ENCODE measurements around the gene TAF1B.

TAF1B gene

DNA sequence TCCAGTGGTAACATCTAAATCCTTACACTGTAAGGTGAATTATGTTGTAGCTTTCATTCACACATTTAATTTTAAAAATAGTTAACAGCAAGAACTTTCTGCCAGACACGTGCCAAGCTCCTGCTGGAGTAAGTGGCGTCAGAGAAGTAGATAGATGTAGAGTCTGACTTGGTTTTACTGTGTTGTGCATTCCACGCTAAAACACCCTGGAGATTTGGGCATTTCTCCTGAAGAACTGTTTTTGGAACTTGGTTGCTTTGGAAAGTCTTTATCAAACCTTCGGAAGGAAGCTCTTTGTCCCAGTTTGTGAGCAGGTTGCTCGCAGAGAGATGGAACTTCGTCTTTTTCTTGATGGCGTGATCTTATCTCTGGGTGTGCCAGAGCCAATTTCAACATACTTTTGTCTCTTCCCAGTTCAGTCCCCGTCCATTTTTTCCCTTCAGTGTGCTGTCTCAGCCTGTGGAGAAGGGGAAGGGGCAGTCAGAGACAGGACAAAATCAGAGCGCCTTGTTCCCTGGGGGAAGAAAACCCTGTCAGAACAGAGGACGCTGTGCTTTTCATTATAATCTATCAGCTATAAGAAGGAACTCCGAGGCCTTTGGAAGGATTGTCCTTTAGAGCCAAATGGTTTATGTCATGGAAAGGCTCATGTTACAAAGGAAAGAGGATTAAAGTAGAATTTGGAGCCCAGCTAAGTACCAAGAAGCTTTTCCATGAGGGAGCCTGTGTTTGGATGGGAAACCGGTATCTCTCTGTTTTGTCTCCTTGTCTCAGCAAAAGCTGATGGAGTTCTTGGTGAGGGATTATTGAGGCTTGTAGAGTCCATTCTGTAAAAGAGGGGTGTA, 127.1 kb downstream of the TAF1B start:
- FAIRE-seq, result no peak

- FAIRE-seq, result no peak
Measured at GRCh38 chr2:9971105-9971818, 128.0 kb downstream of the TAF1B start.

GRCh38 chr2:9971890-9972289, 128.6 kb downstream of the TAF1B start:
- no peak for FAIRE-seq

DNA sequence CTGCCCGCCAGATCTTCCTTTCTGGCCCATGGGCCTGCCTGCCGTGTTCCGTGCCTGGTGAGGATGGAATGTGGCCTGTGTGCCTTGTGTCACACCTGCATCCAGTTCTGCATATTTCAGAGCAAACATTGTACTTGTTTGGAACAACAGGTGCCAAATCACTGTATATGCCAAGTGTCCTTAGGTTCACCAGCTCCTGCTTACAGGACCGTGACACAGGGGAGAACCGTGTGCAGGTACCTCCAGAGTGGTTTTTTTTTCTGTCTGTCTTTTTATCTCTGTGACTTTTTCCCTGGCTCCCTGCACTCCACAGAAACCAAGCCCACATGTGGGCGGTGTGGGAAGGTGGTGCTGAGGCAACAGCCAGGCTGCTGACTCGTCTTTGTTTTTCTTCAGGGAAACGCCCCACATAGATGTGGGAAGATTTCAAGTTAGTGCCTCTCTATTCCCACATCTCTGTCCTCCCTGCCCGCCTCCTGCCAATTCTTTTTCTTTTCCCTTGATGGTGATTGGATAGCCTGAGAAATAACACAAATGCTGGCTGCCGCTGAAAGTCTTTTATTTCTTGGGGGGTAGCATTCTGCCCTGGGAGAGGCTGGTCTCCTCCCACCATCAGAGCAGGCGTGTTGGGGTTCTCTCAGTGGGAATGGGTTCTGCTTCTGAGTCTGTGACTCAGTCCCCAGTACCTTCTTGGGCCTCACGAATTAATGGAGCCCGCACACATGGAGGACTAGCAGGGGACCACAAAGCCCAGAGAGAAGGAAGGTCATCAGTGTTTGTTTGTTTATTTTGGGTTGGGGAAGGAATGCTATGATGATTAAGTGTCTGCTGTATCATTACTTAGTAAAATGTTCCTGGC, 129.6 kb downstream of the TAF1B start:
- FAIRE-seq, result no peak

- no peak for FAIRE-seq
Measured at GRCh38 chr2:9973690-9974089, 130.4 kb downstream of the TAF1B start.

DNA sequence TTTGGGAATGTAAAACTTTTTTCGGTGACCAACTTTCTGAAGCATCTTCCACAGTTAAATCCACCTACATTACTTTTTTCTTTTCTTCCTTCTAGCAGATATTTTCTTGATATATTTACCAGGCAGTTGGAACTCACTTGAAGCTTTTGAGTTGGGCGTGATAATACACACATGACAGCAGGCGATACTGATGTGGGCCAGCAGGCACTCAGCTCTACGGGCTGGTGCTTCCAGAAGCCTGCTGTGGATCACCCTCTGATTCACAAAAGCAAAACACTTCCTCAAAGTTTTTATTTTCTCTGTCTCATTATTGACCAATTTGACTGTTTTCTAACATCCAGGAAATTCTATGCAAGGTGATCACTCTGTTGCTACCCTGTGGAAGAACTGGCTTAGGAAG, 131.1 kb downstream of the TAF1B start:
- no peak for FAIRE-seq

GRCh38 chr2:9975328-9975727, 132.1 kb downstream of the TAF1B start:
- FAIRE-seq, result no peak

- no peak for FAIRE-seq
Measured at GRCh38 chr2:9975805-9976447, 132.7 kb downstream of the TAF1B start.

- FAIRE-seq, result no peak
Measured at GRCh38 chr2:9979977-9980376, 136.7 kb downstream of the TAF1B start.

- no peak for FAIRE-seq
Measured at GRCh38 chr2:9980520-9980919, 137.2 kb downstream of the TAF1B start.

- no peak for FAIRE-seq
Measured at GRCh38 chr2:9981655-9982054, 138.4 kb downstream of the TAF1B start.

- FAIRE-seq, result no peak
Measured at GRCh38 chr2:9982248-9982647, 139.0 kb downstream of the TAF1B start.

DNA sequence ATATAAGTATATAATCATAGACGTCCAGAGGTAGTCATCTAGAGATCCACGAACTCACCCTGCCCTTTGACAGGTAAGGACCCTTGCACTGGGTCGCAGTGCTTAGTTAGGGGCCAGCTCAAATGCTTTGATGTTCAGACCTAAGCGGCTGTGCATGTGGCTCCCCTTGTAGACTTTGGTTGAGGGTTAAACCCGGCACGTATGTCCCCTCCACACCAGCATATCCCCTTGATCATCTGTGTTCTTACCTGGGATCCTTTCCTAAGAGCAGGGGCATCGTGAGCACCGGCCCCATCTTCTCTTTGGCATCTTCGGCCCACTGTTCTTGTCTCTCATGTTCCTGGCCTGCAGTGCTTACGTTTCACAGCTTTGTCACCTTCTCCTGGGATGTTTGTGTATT, 139.6 kb downstream of the TAF1B start:
- no peak for FAIRE-seq

DNA sequence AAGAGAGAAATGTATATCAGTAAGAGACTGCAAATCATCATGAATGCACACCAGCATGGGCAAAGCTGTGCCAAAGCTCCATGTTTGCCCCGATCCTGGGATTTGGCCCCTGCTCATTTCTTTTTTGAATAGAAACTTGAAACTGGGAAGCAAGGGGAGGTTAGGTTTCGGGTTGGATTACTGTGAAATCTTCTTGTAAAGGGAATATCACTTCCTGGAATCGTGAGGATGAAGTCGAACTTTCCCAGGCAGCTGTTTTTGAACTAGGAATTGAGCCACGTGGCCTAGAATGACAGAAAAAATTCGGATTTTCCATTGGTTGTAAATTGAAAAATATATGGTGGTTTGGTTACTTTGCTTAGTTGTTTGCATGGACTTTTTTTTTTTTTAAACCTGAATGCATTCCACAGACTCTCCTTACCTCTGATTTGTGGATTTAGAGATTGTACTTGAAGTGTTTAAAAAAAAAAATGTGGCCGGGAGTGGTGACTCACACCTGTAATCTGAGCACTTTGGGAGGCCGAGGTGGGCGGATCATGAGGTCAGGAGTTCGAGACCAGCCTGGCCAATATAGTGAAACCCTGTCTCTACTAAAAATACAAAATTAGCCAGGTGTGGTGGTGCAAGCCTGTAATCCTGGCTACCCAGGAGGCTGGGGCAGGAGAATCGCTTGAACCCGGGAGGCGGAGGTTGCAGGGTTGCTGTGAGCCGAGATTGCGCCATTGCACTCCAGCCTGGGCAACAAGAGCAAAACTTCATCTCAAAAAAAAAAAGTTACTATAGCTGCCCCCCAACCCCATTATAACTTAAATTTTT, 140.3 kb downstream of the TAF1B start:
- no peak for FAIRE-seq

Data from TTC549 (cell line).